Measurements from ENCODE around the gene HELZ.
"Not testable (repeated sequence)": the region's sequence is repeated elsewhere in the genome, so short reads cannot be mapped to it uniquely, and the experiment has no call there.

The HELZ gene

GRCh38 chr17:67245073-67245693, at the start of gene HELZ:
Gene HELZ, minus strand, starts transcription at chr17:67245196. Its CDS starts 26,392 bp downstream, at chr17:67218804.
- DNase-seq: peak; percentile 90

- peak; percentile 45 for DNase-seq
Measured at GRCh38 chr17:67293251-67294203, 48.5 kb upstream of the HELZ start.

GRCh38 chr17:67290711-67291291, 45.8 kb upstream of the HELZ start:
- DNase-seq: peak; percentile 82

DNA sequence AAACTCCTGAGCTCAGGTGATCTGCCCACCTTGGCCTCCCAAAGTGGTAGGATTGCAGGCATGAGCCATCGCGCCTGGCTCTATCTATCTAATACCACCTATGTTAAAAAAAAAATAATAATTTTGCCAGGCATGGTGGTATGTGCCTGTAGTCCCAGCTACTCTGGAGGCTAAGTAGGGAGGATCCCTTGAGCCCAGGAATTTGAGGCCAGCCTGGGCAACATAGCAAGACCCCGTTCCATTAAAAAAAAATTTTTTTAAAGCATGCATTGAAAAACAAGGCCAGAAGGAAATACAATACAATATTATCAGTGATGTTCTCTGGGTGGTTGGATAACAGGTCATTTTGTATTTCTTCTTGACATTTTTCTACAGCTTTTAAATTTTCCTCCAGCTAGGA, 45.2 kb upstream of the HELZ start:
- DNase-seq: no peak

GRCh38 chr17:67289181-67289876, 44.3 kb upstream of the HELZ start:
- DNase-seq: peak; percentile 94

- not testable (repeated sequence) for DNase-seq
Measured at GRCh38 chr17:67286826-67287225, 41.8 kb upstream of the HELZ start.

- no peak for DNase-seq
Measured at GRCh38 chr17:67285360-67285759, 40.4 kb upstream of the HELZ start.

DNA sequence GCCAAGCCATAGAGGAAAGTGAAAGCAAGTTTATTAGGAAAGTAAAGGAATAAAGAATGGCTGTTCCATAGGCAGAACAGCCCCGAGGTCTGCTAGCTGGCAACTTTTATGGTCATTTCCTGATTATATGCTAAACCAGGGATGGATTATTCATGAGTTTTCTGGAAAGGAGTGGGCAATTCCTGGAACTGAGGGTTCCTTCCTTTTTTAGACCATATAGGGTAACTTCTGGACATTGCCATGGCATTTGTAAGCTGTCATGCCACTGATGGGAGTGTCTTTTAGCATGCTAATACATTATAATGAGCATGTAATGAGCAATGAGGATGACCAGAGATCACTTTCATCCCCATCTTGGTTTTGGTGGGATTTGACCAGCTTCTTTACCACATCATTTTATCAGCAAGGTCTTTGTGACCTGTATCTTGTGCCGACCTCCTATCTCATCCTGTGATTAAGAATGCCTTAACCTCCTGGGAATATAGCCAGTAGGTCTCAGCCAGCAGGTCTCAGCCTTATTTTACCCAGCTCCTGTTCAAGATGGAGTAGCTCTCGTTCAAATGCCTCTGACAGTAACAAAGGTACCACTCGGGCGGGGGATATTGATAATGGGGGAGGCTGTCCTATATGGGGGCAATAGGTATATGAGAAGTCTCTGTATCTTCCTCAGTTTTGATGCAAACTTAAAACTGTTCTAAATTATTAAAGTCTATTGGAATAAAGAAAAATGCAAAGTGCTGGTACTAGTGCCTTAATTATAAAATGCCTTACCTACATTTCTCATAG, 38.9 kb upstream of the HELZ start:
- DNase-seq: no peak

GRCh38 chr17:67281743-67282142, 36.7 kb upstream of the HELZ start:
- DNase-seq: no peak

DNA sequence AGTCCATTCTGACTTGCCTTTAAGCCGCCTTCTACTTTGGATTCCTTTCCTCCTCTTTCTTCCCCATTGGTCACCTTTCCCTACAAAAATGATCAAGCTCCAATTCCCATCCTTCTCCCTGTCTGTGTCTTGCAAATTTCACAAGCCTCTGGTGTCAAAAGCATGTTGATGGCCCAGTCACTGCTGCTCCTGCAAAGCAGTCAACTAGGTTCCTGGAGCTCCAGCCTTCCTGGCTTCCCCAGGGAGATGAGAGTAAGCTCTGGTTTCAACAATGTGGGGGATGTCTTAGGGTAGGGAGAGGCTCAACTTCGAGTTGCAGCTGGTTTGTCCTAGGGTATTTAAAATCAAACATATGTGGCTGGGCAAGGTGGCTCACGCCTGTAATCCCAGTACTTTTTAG, 36.1 kb upstream of the HELZ start:
- DNase-seq: no peak

DNA sequence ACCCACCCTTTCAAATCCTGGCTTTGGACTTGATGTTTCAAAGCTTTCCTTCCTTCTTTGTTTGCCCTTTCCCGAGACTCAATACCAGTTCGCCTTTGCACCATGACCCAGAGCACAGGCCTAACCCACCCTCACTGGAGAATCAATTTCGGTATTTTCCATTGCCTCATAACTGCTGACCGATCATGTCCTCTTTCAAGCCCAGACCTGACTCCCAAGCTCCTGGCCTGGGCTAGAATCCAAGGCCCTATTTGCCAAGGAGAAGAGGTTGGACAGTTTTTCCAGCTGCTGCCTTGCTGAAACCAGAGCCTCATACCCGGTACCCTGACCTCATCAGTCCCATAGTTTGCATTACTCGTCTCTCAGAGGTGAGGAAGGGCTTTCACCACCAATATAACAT, 35.3 kb upstream of the HELZ start:
- DNase-seq: peak; percentile 87

GRCh38 chr17:67279115-67279514, 34.1 kb upstream of the HELZ start:
- DNase-seq: no peak

DNA sequence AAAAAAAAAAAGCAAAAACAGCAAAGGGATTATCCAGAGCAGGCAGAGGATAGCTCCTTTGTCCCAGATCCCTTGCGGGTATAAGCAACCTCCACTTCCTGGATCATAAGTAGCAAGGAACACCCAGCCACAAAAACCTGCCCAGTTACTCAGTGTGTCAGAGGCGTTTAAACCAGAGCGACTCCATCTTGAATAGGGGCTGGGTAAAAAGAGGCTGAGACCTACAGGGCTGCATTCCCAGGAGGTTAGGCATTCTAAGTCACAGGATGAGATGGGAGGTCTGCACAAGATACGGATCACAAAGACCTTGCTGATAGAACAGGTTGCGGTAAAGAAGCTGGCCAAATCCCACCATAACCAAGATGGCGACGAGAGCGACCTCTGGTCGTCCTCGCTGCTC, 33.4 kb upstream of the HELZ start:
- no peak for DNase-seq

GRCh38 chr17:67276075-67276474, 31.1 kb upstream of the HELZ start:
- no peak for DNase-seq

- no peak for DNase-seq
Measured at GRCh38 chr17:67274466-67274865, 29.5 kb upstream of the HELZ start.

DNA sequence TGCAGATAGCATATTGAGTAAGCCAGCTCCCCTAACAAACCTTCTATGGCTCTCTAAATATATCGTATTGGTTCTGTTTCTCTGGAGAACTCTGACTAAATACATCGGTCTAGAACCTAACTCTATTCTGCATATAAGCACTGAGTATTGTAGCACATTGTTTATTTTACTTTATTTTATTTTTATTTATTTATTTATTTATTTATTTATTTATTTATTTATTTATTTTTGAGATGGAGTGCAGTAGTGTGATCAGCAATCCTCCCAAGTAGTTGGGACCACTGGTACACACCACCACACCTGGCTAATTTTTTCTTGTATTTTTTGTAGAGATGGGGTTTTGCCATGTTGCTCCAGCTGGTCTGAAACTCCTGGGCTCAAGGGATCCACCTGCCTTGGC, 28.9 kb upstream of the HELZ start:
- no peak for DNase-seq

GRCh38 chr17:67272312-67273047, 27.5 kb upstream of the HELZ start:
- DNase-seq: no peak

- DNase-seq: not testable (repeated sequence)
Measured at GRCh38 chr17:67271187-67271586, 26.2 kb upstream of the HELZ start.

- DNase-seq: no peak
Measured at GRCh38 chr17:67270416-67270815, 25.4 kb upstream of the HELZ start.

DNA sequence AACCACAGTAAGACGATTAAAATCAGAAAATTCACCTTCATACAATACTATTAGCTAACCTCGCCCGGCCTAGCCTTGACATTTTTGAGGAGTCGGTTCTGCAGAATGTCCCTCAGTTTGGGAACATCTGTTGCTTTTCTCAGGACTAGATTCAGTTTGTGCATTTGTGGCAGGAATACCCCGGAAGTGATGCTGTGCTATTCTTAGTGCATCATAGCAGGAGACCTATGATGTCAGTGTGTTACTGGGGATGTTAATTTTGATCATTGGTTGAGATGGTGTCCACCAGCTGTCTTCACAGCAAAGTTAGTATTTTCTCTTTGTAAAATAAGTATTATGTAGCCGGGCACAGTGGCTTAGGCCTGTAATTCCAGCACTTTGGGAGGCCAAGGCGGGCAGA, 21.5 kb upstream of the HELZ start:
- DNase-seq: no peak

DNA sequence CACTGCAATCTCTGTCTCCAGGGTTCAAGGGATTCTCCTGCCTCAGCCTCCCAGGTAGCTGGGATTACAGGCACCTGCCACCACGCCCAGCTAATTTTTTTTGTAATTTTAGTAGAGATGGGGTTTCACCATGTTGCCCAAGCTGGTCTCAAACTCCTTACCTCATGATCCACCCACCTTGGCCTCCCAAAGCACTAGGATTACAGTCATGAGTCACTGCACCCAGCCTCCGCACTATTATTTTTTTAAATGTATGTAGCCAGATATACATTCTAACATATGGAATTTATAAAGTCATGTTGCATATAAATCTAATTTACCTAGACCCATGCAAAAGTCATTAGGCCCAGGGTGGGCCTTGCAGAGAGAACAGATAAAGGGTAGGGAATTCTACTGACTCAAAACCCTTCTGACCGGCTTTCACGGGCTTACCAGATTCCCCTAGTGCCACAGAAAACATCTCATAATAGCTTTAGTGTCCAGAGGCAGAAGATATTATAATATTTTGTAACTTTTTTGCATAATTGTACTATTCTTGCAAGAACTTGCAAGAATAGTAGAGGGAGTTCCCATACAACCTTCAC, 20.5 kb upstream of the HELZ start:
- no peak for DNase-seq
